ENCODE data around the gene ZNF525. TPM values are rescaled to one million over a fixed set of nuclear protein-coding genes. Genes with fewer than 3 reads are reported as not detected.
"Not testable (repeated sequence)": the region's sequence is repeated elsewhere in the genome, so short reads cannot be mapped to it uniquely, and the experiment has no call there.

ZNF525 gene
- total and polyA plus RNA-seq, 4 donors, result 1.1 to 5.2 (median 1.4) TPM

DNA sequence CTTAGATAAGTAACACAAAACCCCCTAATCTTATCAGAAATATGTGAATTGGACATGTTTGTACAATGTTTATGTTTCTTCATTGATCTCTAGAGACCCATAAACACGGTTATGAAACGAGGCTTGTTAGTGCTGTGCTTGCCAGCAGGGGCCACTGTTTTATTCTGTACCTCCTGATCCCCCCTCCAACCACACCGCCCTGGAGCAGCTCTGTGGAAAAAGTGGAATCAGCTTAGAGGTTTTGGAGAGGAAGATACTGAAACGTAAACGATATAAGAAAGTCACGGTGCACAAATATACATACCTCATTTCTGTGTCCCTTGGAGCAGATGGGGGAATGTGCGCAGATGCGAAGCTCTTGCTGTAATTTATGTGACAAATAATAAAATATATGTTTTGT lies 58.2 kb downstream of the ZNF525 start:
- WGBS, result 47% methylated on average over 8 of the region's 8 CpGs
- H3K27me3 ChIP-seq (ENCODE audit: control insufficient read depth in 4 of 4, insufficient read depth in 4 of 4, low read length in 3 of 4); H3K4me1 ChIP-seq (ENCODE audit: control insufficient read depth in 4 of 4, insufficient read depth in 4 of 4, low read length in 3 of 4); H3K9ac ChIP-seq (ENCODE audit: low read depth in 1 of 2, low read length in 2 of 2); H3K27ac ChIP-seq (ENCODE audit: low read depth in 1 of 2, low read length in 2 of 2); DNase-seq (ENCODE audit: low spot score); H3K36me3 ChIP-seq (ENCODE audit: control insufficient read depth in 4 of 4, insufficient read depth in 3 of 4, low read depth in 1 of 4, low read length in 3 of 4): not testable (repeated sequence)
- H3K4me3 ChIP-seq (ENCODE audit: low read depth in 1 of 3, low read length in 3 of 3), result peak overlapping the region in 1 of 3 donors; percentile 11
- H3K9me3 ChIP-seq (ENCODE audit: control insufficient read depth in 4 of 4, low read length in 3 of 4), result peaks cover 4 to 13% (median 5%) of the 10 kb centered on the region in 4 donors

DNA sequence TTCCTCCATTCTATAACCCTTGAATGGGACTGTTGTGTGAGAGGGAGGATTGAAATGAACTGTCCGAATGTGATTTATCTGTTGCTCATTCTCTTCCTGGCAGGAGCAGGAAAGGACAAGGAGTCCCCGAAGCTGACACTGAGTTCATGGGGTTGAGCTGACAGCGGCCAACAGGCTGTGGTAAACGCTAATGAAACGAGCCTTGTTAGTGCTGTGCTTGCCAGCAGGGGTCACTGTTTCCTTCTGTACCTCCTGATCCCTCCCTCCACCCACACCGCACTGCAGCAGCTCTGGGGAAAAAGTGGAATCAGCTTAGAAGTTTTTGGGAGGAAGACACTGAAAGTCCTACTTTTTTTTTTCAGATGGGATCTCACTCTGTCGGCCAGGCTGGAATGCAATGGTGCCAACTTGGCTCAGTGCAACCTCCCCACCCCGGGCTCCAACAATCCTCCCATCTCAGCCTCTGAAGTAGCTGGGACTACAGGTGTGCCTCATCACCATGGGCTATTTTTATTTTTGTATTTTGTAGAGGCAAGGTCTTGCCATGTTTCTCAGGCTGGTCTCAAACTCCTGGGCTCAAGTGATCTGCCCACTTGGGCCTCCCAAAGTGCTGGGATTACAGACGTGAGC lies 59.6 kb downstream of the ZNF525 start:
- 32% methylated on average over 9 of the region's 9 CpGs for WGBS
- Histone ChIP-seq H3K9ac (ENCODE audit: low read depth in 1 of 2, low read length in 2 of 2) (no peak overlapping the region), H3K27ac (ENCODE audit: low read depth in 1 of 2, low read length in 2 of 2) (peak overlapping the region in 1 of 2 donors; percentile 12), H3K36me3 (ENCODE audit: control insufficient read depth in 4 of 4, insufficient read depth in 3 of 4, low read depth in 1 of 4, low read length in 3 of 4) (peaks cover 0 to 3% (median 0%) of the 10 kb centered on the region in 4 donors), H3K4me1 (ENCODE audit: control insufficient read depth in 4 of 4, insufficient read depth in 4 of 4, low read length in 3 of 4) (no peaks in the 10 kb centered on the region), H3K27me3 (ENCODE audit: control insufficient read depth in 4 of 4, insufficient read depth in 4 of 4, low read length in 3 of 4) (no peaks in the 10 kb centered on the region), H3K9me3 (ENCODE audit: control insufficient read depth in 4 of 4, low read length in 3 of 4) (peaks cover 2 to 6% (median 4%) of the 10 kb centered on the region in 4 donors), H3K4me3 (ENCODE audit: low read depth in 1 of 3, low read length in 3 of 3) (peak overlapping the region in 2 of 3 donors; percentile 1 to 2)
- TF ChIP-seq FOXA1 (IDR thresholded peaks at IDR 0.05), result no peak
- no peak for TF ChIP-seq TAF1 (conservative IDR thresholded peaks at IDR 0.05)
- peak; percentile 71 to 78 for TF ChIP-seq RAD21 (IDR thresholded peaks at IDR 0.05)
- TF ChIP-seq, protein P1, sequence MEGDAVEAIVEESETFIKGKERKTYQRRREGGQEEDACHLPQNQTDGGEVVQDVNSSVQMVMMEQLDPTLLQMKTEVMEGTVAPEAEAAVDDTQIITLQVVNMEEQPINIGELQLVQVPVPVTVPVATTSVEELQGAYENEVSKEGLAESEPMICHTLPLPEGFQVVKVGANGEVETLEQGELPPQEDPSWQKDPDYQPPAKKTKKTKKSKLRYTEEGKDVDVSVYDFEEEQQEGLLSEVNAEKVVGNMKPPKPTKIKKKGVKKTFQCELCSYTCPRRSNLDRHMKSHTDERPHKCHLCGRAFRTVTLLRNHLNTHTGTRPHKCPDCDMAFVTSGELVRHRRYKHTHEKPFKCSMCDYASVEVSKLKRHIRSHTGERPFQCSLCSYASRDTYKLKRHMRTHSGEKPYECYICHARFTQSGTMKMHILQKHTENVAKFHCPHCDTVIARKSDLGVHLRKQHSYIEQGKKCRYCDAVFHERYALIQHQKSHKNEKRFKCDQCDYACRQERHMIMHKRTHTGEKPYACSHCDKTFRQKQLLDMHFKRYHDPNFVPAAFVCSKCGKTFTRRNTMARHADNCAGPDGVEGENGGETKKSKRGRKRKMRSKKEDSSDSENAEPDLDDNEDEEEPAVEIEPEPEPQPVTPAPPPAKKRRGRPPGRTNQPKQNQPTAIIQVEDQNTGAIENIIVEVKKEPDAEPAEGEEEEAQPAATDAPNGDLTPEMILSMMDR (IDR thresholded peaks at IDR 0.05; ENCODE audit: low read depth, low read length, missing input control), result peak; percentile 69
- TF ChIP-seq RXRA (IDR thresholded peaks at IDR 0.05), result peak; percentile 73 to 81
- peak; percentile 67 for TF ChIP-seq SP1 (IDR thresholded peaks at IDR 0.05)
- TF ChIP-seq, protein P2, sequence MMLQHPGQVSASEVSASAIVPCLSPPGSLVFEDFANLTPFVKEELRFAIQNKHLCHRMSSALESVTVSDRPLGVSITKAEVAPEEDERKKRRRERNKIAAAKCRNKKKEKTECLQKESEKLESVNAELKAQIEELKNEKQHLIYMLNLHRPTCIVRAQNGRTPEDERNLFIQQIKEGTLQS (IDR thresholded peaks at IDR 0.05), result no peak
- TF ChIP-seq NR2F2 (IDR thresholded peaks at IDR 0.05), result peak; percentile 96
- no peak for TF ChIP-seq HNF4A (conservative IDR thresholded peaks at IDR 0.05)
- DNase-seq (ENCODE audit: low spot score), result peak; percentile 73

DNA sequence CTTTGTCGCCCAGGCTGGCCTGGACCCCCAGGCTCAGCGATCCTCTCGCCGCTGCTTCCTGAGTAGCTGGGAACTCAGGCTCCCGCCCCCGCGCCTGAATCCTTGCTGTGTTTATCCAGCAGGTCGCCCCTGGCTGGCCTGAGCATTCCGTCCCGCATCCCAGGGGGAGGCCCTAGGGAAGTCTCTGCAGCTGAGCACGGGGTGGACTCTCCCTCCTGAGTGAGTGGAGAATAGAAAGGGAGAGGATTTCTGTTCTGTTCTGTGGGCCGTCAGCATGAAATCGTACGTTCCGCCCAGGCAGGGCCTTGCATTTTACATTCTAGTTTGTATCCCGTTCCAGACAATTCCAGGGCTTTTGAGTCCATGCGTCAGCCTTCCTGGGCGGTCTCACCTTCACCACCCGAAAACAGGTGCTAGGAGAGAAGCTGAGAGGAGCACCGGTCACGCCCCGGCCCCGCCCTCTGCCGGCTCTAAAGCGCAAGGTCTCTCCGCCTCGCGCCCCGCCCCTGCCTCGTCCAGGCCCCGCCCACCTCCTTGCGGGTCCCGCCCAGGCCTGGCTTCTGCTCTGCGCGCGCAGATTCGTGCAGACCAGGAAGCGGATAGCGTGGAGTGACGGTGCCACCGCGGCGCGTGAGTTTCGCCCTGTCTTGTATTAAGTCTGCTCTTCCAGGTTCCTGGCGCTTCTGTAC lies 66.0 kb downstream of the ZNF525 start, which contains the start of gene ZNF761:
Gene ZNF761 (plus strand): TSS at position 586 of the 689 bp plus-strand sequence. CDS start 15,285 bp downstream, outside the sequence.
- Histone ChIP-seq H3K9me3 (ENCODE audit: control insufficient read depth in 4 of 4, low read length in 3 of 4) (peaks cover 0 to 14% (median 3%) of the 10 kb centered on the region in 4 donors), H3K9ac (ENCODE audit: low read depth in 1 of 2, low read length in 2 of 2) (peak within 1 kb of the TSS; percentile 41 to 81), H3K4me3 (ENCODE audit: low read depth in 1 of 3, low read length in 3 of 3) (peak within 1 kb of the TSS; percentile 63 to 72 (median 65)), H3K27me3 (ENCODE audit: control insufficient read depth in 4 of 4, insufficient read depth in 4 of 4, low read length in 3 of 4) (no peaks in the 10 kb centered on the region), H3K36me3 (ENCODE audit: control insufficient read depth in 4 of 4, insufficient read depth in 3 of 4, low read depth in 1 of 4, low read length in 3 of 4) (peaks cover 0 to 15% (median 4%) of the 10 kb centered on the region in 4 donors), H3K4me1 (ENCODE audit: control insufficient read depth in 4 of 4, insufficient read depth in 4 of 4, low read length in 3 of 4) (peaks cover 0 to 5% (median 2%) of the 10 kb centered on the region in 4 donors), H3K27ac (ENCODE audit: low read depth in 1 of 2, low read length in 2 of 2) (peak within 1 kb of the TSS; percentile 69 to 75)
- peak; percentile 99 for DNase-seq (ENCODE audit: low spot score)
- 3% methylated on average over 46 of the region's 46 CpGs for WGBS
- TF ChIP-seq EGR1 (IDR thresholded peaks at IDR 0.05; ENCODE audit: low read depth in 2 of 2) (peak in 1 of 2 donors; percentile 55), YY1 (IDR thresholded peaks at IDR 0.05) (peak; percentile 44), SP1 (IDR thresholded peaks at IDR 0.05) (peak; percentile 68), GABPA (IDR thresholded peaks at IDR 0.05 in 1 of 2, conservative IDR thresholded peaks at IDR 0.05 in 1 of 2) (peak in 1 of 2 donors; percentile 35), FOXA2 (IDR thresholded peaks at IDR 0.05) (no peak), HNF4A (conservative IDR thresholded peaks at IDR 0.05) (no peak), RAD21 (IDR thresholded peaks at IDR 0.05) (peak in 1 of 2 donors; percentile 16), RXRA (IDR thresholded peaks at IDR 0.05) (no peak), HNF4G (IDR thresholded peaks at IDR 0.05) (no peak), FOXA1 (IDR thresholded peaks at IDR 0.05) (no peak), JUND (IDR thresholded peaks at IDR 0.05) (no peak)
- TF ChIP-seq, protein P3, sequence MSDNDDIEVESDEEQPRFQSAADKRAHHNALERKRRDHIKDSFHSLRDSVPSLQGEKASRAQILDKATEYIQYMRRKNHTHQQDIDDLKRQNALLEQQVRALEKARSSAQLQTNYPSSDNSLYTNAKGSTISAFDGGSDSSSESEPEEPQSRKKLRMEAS (IDR thresholded peaks at IDR 0.05), result peak; percentile 30
- TF ChIP-seq, protein P1 (IDR thresholded peaks at IDR 0.05; ENCODE audit: low read depth, low read length, missing input control), result peak; percentile 46
- TF ChIP-seq, protein P4, sequence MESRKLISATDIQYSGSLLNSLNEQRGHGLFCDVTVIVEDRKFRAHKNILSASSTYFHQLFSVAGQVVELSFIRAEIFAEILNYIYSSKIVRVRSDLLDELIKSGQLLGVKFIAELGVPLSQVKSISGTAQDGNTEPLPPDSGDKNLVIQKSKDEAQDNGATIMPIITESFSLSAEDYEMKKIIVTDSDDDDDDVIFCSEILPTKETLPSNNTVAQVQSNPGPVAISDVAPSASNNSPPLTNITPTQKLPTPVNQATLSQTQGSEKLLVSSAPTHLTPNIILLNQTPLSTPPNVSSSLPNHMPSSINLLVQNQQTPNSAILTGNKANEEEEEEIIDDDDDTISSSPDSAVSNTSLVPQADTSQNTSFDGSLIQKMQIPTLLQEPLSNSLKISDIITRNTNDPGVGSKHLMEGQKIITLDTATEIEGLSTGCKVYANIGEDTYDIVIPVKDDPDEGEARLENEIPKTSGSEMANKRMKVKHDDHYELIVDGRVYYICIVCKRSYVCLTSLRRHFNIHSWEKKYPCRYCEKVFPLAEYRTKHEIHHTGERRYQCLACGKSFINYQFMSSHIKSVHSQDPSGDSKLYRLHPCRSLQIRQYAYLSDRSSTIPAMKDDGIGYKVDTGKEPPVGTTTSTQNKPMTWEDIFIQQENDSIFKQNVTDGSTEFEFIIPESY (IDR thresholded peaks at IDR 0.05), result no peak
- TF ChIP-seq, protein P2 (IDR thresholded peaks at IDR 0.05), result no peak

Data from liver (tissue), 9 donors.